HG03442 (cell line): ENCODE measurements around the gene CARD10.

Experiments used
- ATAC-seq: cut with Tn5 transposase; IDR thresholded peaks from one replicate; pipeline ENCODE4 v1.9.1; 2021; ENCODE audit warnings: mild to moderate bottlenecking, moderate library complexity; ENCODE audit not compliant: unreplicated experiment

The CARD10 gene

GRCh38 chr22:37445501-37445900 lies 73.7 kb downstream of the CARD10 start:
- no peak for ATAC-seq

GRCh38 chr22:37443977-37444376 lies 75.2 kb downstream of the CARD10 start:
- no peak for ATAC-seq

GRCh38 chr22:37443086-37443485 lies 76.1 kb downstream of the CARD10 start:
- ATAC-seq, result no peak

GRCh38 chr22:37442537-37442936 lies 76.7 kb downstream of the CARD10 start:
- ATAC-seq, result no peak

- no peak for ATAC-seq
These were observed 77.1 kb downstream of the CARD10 start for GRCh38 chr22:37442135-37442534.

- no peak for ATAC-seq
These were observed 78.3 kb downstream of the CARD10 start for GRCh38 chr22:37440875-37441274.
